Activated CD8-positive, alpha-beta memory T cell treated with anti-CD3 and anti-CD28 coated beads for 1 hour (primary cell): ENCODE results near the gene GIPR.
"Not testable (repeated sequence)": the region's sequence is repeated elsewhere in the genome, so short reads cannot be mapped to it uniquely, and the experiment has no call there.

Experiments
- DNase-seq, 2 donors: peaks; one replicate each; pipeline ENCODE4 v3.0.0-alpha.2; 2020; ENCODE audit warnings: low read depth in 1 of 2; ENCODE audit errors: extremely low read depth in 1 of 2

GIPR gene

GRCh38 chr19:45687599-45687998, 19.6 kb downstream of the GIPR start:
- DNase-seq, result no peak

- peak; percentile 80 to 87 for DNase-seq
Measured at GRCh38 chr19:45691516-45692186, 23.6 kb downstream of the GIPR start, which contains the start of gene SNRPD2. SNRPD2 (minus strand) TSS chr19:45691953; CDS start chr19:45691888, 65 bp downstream.

- DNase-seq, result peak; percentile 88 to 96
Measured at GRCh38 chr19:45692187-45693105, 24.4 kb downstream of the GIPR start, which contains the start of gene QPCTL. QPCTL (plus strand) TSS chr19:45692666; CDS start chr19:45692704, 38 bp downstream.

GRCh38 chr19:45693106-45693788, 25.2 kb downstream of the GIPR start:
- peak in 1 of 2 donors; percentile 74 for DNase-seq

- no peak for DNase-seq
Measured at GRCh38 chr19:45701676-45702075, 33.7 kb downstream of the GIPR start.

- no peak for DNase-seq
Measured at GRCh38 chr19:45705115-45705514, 37.1 kb downstream of the GIPR start.

- no peak for DNase-seq
Measured at GRCh38 chr19:45705710-45706415, 37.8 kb downstream of the GIPR start.

GRCh38 chr19:45710356-45711130, 42.5 kb downstream of the GIPR start:
- no peak for DNase-seq

- no peak for DNase-seq
Measured at GRCh38 chr19:45711851-45712698, 44.1 kb downstream of the GIPR start.

- DNase-seq, result no peak
Measured at GRCh38 chr19:45712699-45713067, 44.7 kb downstream of the GIPR start.

GRCh38 chr19:45713141-45713540, 45.1 kb downstream of the GIPR start:
- DNase-seq, result no peak

GRCh38 chr19:45715139-45715538, 47.1 kb downstream of the GIPR start:
- no peak for DNase-seq

GRCh38 chr19:45716359-45717130, 48.5 kb downstream of the GIPR start:
- no peak for DNase-seq

- peak; percentile 95 for DNase-seq
Measured at GRCh38 chr19:45717131-45717982, 49.3 kb downstream of the GIPR start.

- DNase-seq, result no peak
Measured at GRCh38 chr19:45717983-45718650, 50.1 kb downstream of the GIPR start.

GRCh38 chr19:45720065-45720464, 52.0 kb downstream of the GIPR start:
- not testable (repeated sequence) for DNase-seq

GRCh38 chr19:45728683-45729082, 60.7 kb downstream of the GIPR start:
- not testable (repeated sequence) for DNase-seq
